GM11168 (cell line): Measurements from ENCODE around the gene DLEC1.

Source experiments
- in situ Hi-C: fragments of 300-500 bp; cut with MboI; formaldehyde crosslinking; loops from one replicate; pipeline ENCODE4 v1.12.0; 2022; ENCODE audit warnings: low sequenced_read_pairs; ENCODE audit not compliant: unreplicated experiment

Gene DLEC1

DNA sequence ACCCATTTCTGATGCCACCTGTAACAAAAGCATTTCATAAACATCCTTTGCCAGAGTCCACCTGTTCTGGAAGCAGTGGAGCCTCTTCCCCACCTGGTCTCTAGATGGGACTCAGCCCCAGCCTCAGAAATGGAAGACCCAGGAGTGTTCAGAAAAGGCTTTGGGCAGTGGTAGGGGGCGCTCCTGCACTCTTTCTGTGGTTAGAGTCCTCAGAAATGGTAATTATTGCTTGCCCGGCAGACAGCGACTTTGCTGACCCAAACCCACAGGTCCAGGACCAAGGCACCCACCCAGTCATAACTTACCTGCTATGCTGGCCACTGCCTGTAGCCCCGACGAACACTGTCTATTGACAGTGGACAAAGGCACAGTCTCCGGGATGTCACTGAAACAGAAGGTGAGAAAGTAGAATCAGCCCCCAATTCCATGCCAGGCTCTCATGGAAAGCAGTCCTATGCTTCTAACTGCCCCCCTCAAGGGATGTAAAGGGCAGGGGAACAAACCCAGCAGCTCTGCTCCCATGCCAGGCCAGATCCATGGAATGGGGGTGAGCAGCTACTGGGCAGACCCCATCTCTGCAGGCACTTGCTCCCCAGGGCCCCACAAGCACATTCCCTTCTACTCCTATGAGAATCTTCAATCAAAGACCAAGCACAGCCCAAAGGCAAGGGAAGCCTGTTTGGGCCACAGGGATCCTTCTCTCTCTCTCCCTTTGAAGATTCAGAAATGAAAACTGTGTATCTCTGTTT lies 92.8 kb downstream of the DLEC1 start:
- in situ Hi-C loops, result loop anchor here (25.0 kb wide), 1 partner anchor 356 kb away; the partner anchor contains the start of gene EXOG

DNA sequence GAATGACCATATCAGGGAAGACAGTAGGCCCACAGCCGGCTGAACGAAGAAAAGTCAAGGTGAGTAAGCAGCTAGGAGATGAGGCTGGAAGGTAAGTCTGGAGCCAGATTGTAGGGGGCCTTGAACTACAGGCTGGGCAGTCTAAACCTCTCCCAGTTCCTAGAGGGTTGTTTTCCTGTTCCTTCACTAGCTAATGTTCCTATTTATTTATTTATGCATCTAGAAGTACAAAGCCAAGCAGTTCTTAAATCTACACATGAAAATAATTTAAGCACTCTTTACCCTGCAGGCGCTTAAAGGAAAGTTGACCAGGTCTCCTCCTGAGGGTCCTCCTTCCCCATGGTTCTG lies 94.2 kb downstream of the DLEC1 start:
- in situ Hi-C loops, result loop anchor here (25.0 kb wide), 1 partner anchor 354 kb away; the partner anchor contains the start of gene EXOG

DNA sequence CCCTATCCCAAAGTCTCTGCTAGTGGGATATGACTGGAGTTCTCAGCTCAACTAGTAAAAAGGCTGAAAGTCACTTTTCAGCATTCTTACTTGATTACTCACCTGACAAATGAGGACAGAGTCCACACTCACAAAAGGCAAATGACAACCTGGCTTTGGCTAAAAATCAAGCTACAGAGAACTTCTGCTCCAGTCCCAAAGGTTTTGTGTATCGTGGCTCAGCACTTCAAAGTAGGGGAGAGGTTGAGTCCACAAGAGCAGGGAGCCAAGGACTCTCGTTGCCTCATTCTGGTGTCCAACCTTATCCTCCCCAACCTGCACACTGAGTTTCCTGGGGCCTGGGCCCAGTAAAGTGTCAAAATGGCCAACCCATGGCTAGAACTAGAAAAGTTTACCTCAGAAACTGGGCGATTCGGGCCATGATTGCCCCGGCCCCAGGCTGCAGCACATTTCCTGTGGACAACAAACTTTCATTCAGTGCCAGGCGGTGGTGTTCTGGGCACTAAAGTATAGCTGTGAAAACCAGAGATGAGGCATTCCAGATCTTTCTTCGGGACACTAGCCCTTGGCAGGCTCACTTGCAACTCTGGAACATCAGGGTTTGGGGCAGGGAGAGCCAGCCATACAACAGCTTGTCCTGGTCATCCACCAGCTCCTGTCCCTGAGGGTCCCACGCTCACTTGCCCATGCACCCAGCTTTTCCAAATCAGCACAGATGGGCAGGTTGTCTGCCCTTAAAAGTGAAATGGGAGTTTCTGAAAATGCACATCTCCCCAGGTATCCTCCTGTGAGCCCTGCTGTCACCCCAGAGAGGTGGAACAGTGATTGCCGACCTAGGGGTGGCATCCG lies 94.8 kb downstream of the DLEC1 start:
- in situ Hi-C loops, result loop anchor here (25.0 kb wide), 1 partner anchor 354 kb away; the partner anchor contains the start of gene EXOG

DNA sequence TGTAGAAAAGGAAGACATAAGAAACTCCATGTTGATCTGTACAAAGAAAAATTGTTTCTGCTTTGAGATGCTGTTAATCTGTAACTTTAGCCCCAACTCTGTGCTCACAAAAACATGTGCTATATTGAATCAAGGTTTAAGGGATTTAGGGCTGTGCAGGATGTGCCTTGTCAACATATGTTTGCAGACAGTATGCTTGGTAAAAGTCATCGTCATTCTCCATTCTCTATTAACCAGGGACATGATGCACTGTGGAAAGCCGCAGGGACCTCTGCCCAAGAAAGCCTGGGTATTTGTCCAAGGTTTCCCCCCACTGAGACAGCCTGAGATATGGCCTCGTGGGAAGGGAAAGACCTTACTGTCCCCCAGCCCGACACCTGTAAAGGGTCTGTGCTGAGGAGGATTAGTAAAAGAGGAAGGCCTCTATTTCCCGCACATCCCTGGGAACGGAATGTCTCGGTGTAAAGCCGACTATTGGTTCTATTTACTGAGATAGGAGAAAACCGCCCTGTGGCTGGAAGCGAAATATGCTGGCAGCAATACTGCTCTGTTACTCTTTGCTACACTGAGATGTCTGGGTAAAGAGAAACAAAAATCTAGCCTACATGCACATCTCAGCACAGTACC lies 95.6 kb downstream of the DLEC1 start:
- in situ Hi-C loops, result loop anchor here (25.0 kb wide), 1 partner anchor 353 kb away; the partner anchor contains the start of gene EXOG

DNA sequence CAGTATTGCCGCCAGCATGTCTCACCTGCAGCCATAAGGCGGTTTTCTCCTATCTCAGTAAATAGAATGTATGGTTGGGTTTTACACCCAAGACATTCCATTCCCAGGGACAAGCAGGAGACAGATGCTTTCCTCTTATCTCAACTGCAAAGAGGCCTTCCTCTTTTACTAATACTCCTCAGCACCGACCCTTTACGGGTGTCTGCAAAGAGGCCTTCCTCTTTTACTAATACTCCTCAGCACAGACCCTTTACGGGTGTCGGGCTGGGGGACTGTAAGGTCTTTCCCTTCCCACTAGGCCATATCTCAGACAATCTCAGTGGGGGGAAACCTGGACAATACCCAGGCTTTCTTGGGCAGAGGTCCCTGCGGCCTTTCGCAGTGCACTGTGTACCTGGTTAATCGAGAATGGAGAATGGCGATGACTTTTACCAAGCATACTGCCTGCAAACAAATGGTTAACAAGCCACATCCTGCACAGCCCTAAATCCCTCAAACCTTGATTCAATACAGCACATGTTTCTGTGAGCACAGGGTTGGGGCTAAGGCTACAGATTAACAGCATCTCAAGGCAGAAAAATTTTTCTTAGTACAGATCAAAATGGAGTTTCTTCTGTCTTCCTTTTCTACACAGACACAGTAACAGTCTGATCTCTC lies 96.7 kb downstream of the DLEC1 start:
- in situ Hi-C loops, result loop anchor here (25.0 kb wide), 1 partner anchor 352 kb away; the partner anchor contains the start of gene EXOG

DNA sequence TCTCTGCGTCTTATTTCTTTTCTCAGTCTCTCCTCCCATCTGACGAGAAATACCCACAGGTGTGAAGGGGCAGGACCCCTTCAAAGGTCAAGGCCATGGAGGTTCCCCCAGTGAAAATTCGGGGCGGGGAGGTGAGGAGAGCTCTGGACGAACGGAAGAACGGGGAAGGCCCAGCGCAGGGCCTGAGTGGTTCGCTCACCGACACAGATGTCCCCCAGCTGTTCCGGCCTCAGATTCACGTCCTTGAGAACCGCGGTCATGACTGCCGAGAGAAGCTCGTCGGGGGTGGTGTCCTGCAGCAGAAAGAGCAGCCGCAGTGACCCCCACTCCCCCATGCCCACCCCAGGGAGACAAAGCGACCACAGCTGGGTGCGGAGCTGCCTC lies 97.4 kb downstream of the DLEC1 start:
- in situ Hi-C loops, result loop anchor here (25.0 kb wide), 1 partner anchor 351 kb away; the partner anchor contains the start of gene EXOG

- in situ Hi-C loops, result loop anchor here (25.0 kb wide), 1 partner anchor 350 kb away; the partner anchor contains the start of gene EXOG
Observed at GRCh38 chr3:38136777-38137614, 98.0 kb downstream of the DLEC1 start, which contains the start of gene ACAA1. ACAA1 (minus strand) TSS chr3:38137127; CDS start chr3:38137035, 92 bp downstream.

- in situ Hi-C loops, result loop anchor here (25.0 kb wide), 1 partner anchor 350 kb away; the partner anchor contains the start of gene EXOG
Observed at GRCh38 chr3:38137615-38138348, 98.8 kb downstream of the DLEC1 start.

DNA sequence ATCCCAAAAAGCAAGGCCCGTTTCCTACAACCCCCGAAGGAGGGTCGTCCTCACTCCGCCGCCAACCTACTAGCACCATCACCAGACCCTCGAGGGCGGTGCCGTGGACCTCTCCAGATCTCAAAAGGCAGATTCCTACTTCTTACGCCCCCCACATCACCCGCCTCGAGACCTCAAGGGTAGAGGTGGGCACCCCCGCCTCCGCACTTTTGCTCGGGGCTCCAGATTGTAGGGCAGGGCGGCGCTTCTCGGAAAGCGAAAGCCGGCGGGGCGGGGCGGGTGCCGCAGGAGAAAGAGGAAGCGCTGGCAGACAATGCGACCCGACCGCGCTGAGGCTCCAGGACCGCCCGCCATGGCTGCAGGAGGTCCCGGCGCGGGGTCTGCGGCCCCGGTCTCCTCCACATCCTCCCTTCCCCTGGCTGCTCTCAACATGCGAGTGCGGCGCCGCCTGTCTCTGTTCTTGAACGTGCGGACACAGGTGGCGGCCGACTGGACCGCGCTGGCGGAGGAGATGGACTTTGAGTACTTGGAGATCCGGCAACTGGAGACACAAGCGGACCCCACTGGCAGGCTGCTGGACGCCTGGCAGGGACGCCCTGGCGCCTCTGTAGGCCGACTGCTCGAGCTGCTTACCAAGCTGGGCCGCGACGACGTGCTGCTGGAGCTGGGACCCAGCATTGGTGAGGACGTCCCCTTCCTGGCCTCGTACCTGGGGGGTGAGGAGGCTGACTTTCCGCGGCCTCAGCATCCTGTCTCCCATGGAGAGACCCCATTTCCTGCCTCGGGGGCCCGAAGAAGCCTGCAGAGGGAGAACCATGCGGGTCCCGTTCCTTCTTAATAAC lies 99.6 kb downstream of the DLEC1 start, which contains the start of gene MYD88:
MYD88 (plus strand) TSS at position 313 of the 842 bp plus-strand sequence; CDS start at position 353, 40 bp downstream.
- in situ Hi-C loops, result loop anchor here (25.0 kb wide), 1 partner anchor 349 kb away; the partner anchor contains the start of gene EXOG

GRCh38 chr3:38139191-38139590 lies 100.2 kb downstream of the DLEC1 start:
- in situ Hi-C loops, result loop anchor here (25.0 kb wide), 1 partner anchor 348 kb away; the partner anchor contains the start of gene EXOG

- in situ Hi-C loops, result loop anchor here (25.0 kb wide), 1 partner anchor 348 kb away; the partner anchor contains the start of gene EXOG
Observed at GRCh38 chr3:38139652-38140051, 100.6 kb downstream of the DLEC1 start.

DNA sequence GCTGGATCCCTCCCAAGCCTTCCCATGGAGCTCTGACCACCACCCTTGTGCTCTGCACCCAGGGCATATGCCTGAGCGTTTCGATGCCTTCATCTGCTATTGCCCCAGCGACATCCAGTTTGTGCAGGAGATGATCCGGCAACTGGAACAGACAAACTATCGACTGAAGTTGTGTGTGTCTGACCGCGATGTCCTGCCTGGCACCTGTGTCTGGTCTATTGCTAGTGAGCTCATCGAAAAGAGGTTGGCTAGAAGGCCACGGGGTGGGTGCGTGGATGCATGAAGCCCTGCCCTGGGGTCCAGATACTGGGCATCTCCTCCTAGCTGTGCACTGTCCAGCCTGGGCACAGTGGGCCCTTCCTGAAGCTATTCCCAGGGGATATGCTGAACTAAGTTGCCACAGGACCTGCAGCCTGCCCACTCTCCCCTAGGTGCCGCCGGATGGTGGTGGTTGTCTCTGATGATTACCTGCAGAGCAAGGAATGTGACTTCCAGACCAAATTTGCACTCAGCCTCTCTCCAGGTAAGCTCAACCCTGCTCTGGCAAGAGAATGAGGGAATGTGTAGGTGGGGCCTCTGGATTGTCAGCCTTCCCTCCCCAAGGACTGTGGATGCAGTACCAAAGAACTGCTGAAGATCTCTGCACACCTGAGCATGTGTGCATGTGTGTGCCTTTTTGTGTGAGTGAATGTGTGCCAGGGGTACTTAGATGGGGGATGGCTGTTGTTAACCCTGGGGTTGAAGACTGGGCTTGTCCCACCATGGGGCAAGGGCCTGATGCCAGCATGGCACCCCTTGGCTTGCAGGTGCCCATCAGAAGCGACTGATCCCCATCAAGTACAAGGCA lies 101.5 kb downstream of the DLEC1 start:
- in situ Hi-C loops, result loop anchor here (25.0 kb wide), 1 partner anchor 347 kb away; the partner anchor contains the start of gene EXOG

DNA sequence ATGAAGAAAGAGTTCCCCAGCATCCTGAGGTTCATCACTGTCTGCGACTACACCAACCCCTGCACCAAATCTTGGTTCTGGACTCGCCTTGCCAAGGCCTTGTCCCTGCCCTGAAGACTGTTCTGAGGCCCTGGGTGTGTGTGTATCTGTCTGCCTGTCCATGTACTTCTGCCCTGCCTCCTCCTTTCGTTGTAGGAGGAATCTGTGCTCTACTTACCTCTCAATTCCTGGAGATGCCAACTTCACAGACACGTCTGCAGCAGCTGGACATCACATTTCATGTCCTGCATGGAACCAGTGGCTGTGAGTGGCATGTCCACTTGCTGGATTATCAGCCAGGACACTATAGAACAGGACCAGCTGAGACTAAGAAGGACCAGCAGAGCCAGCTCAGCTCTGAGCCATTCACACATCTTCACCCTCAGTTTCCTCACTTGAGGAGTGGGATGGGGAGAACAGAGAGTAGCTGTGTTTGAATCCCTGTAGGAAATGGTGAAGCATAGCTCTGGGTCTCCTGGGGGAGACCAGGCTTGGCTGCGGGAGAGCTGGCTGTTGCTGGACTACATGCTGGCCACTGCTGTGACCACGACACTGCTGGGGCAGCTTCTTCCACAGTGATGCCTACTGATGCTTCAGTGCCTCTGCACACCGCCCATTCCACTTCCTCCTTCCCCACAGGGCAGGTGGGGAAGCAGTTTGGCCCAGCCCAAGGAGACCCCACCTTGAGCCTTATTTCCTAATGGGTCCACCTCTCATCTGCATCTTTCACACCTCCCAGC lies 102.4 kb downstream of the DLEC1 start:
- in situ Hi-C loops, result loop anchor here (25.0 kb wide), 1 partner anchor 346 kb away; the partner anchor contains the start of gene EXOG

DNA sequence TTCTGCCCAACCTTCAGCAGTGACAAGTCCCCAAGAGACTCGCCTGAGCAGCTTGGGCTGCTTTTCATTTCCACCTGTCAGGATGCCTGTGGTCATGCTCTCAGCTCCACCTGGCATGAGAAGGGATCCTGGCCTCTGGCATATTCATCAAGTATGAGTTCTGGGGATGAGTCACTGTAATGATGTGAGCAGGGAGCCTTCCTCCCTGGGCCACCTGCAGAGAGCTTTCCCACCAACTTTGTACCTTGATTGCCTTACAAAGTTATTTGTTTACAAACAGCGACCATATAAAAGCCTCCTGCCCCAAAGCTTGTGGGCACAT lies 102.9 kb downstream of the DLEC1 start:
- in situ Hi-C loops, result loop anchor here (25.0 kb wide), 1 partner anchor 345 kb away; the partner anchor contains the start of gene EXOG

DNA sequence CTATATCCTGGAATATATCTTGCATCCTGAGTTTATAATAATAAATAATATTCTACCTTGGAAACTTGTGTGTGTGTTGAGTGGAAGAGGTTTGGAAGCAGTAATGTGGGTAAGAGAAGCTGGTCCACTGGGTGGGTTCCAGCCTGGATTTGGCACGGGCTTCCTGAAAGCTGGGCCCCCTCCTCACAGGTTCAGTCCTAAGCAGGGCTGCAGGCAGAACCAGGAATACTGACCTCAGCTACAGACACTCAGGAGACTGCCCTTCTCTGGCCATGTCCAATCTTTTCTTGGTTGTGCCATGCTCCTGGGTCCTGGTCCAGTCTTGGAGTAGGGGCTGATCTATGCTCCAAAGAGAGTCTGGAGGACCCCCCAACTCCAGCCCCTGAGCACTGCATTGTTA lies 104.0 kb downstream of the DLEC1 start:
- in situ Hi-C loops, result loop anchor here (25.0 kb wide), 1 partner anchor 344 kb away; the partner anchor contains the start of gene EXOG
